ENCODE data around the gene HS3ST1. TPM values are rescaled to one million over a fixed set of nuclear protein-coding genes. Genes with fewer than 3 reads are reported as not detected.
"Not testable (repeated sequence)": the region's sequence is repeated elsewhere in the genome, so short reads cannot be mapped to it uniquely, and the experiment has no call there.

HS3ST1 gene
- total and polyA plus RNA-seq, 2 donors from 2014 or later = 1.1 to 39.0 TPM

DNA sequence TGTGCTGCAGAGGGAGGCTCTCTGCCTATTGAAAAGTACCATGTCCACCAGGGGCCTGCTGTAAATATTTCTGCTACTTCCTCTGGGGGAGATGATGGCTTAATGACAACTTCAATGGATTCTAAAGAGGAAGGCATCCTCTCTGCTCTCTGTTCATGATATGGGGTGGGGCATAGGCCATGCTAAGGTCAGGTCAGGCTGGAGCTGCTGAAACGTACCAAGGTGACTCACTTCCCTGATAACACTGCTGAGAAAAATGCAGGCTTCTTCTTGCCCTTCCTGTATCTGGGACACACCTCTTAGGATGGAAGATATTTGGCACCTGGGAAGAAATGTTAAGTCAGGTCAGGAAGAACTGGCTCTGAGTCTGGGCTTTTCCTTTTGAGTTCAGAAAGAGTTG lies 31.5 kb downstream of the HS3ST1 start:
- intact Hi-C loops (cut with DNase I) = no loop called here
- FAIRE-seq (no peak), DNase-seq (no peak)
- H3K9ac ChIP-seq (ENCODE audit: low read length in 3 of 3) = no peak overlapping the region
- H3K9me3 ChIP-seq (ENCODE audit: control insufficient read depth in 2 of 3, insufficient read depth in 1 of 3, low read length in 3 of 3) = no peaks in the 10 kb centered on the region
- H3K36me3 ChIP-seq (ENCODE audit: control insufficient read depth in 2 of 3, insufficient read depth in 3 of 3, low read length in 3 of 3) = no peaks in the 10 kb centered on the region
- no peaks in the 10 kb centered on the region for H3K27me3 ChIP-seq (ENCODE audit: control insufficient read depth, insufficient read depth, low read length)
- H3K4me1 ChIP-seq (ENCODE audit: control insufficient read depth in 2 of 3, insufficient read depth in 2 of 3, low read depth in 1 of 3, low read length in 3 of 3) = no peaks in the 10 kb centered on the region
- H3K4me3 ChIP-seq (ENCODE audit: low read length in 3 of 3) = no peak overlapping the region
- TF ChIP-seq, protein P1, sequence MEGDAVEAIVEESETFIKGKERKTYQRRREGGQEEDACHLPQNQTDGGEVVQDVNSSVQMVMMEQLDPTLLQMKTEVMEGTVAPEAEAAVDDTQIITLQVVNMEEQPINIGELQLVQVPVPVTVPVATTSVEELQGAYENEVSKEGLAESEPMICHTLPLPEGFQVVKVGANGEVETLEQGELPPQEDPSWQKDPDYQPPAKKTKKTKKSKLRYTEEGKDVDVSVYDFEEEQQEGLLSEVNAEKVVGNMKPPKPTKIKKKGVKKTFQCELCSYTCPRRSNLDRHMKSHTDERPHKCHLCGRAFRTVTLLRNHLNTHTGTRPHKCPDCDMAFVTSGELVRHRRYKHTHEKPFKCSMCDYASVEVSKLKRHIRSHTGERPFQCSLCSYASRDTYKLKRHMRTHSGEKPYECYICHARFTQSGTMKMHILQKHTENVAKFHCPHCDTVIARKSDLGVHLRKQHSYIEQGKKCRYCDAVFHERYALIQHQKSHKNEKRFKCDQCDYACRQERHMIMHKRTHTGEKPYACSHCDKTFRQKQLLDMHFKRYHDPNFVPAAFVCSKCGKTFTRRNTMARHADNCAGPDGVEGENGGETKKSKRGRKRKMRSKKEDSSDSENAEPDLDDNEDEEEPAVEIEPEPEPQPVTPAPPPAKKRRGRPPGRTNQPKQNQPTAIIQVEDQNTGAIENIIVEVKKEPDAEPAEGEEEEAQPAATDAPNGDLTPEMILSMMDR (IDR thresholded peaks at IDR 0.05; ENCODE audit: borderline replicate concordance, extremely low read depth, insufficient read depth) = no peak
- no peak overlapping the region for H3K27ac ChIP-seq (ENCODE audit: low read depth in 2 of 2, low read length in 2 of 2)

- Histone ChIP-seq H3K27ac (ENCODE audit: low read depth in 2 of 2, low read length in 2 of 2) (no peak overlapping the region), H3K9me3 (ENCODE audit: control insufficient read depth in 2 of 3, insufficient read depth in 1 of 3, low read length in 3 of 3) (no peaks in the 10 kb centered on the region), H3K4me3 (ENCODE audit: low read length in 3 of 3) (no peak overlapping the region), H3K4me1 (ENCODE audit: control insufficient read depth in 2 of 3, insufficient read depth in 2 of 3, low read depth in 1 of 3, low read length in 3 of 3) (no peaks in the 10 kb centered on the region), H3K27me3 (ENCODE audit: control insufficient read depth, insufficient read depth, low read length) (no peaks in the 10 kb centered on the region), H3K9ac (ENCODE audit: low read length in 3 of 3) (no peak overlapping the region), H3K36me3 (ENCODE audit: control insufficient read depth in 2 of 3, insufficient read depth in 3 of 3, low read length in 3 of 3) (no peaks in the 10 kb centered on the region)
- no peak for FAIRE-seq
- intact Hi-C loops (cut with DNase I) = no loop called here
- TF ChIP-seq, protein P1 (IDR thresholded peaks at IDR 0.05; ENCODE audit: borderline replicate concordance, extremely low read depth, insufficient read depth) = no peak
- no peak for DNase-seq
These were observed 35.1 kb downstream of the HS3ST1 start for GRCh38 chr4:11393551-11393950.

- H3K9ac ChIP-seq (ENCODE audit: low read length in 3 of 3); intact Hi-C loops (cut with DNase I); H3K27ac ChIP-seq (ENCODE audit: low read depth in 2 of 2, low read length in 2 of 2); FAIRE-seq; H3K4me3 ChIP-seq (ENCODE audit: low read length in 3 of 3); DNase-seq; H3K27me3 ChIP-seq (ENCODE audit: control insufficient read depth, insufficient read depth, low read length); H3K4me1 ChIP-seq (ENCODE audit: control insufficient read depth in 2 of 3, insufficient read depth in 2 of 3, low read depth in 1 of 3, low read length in 3 of 3); H3K36me3 ChIP-seq (ENCODE audit: control insufficient read depth in 2 of 3, insufficient read depth in 3 of 3, low read length in 3 of 3); H3K9me3 ChIP-seq (ENCODE audit: control insufficient read depth in 2 of 3, insufficient read depth in 1 of 3, low read length in 3 of 3): not testable (repeated sequence)
These were observed 44.6 kb downstream of the HS3ST1 start for GRCh38 chr4:11384072-11384471.

- DNase-seq = no peak
- no peaks in the 10 kb centered on the region for H3K4me1 ChIP-seq (ENCODE audit: control insufficient read depth in 2 of 3, insufficient read depth in 2 of 3, low read depth in 1 of 3, low read length in 3 of 3)
- FAIRE-seq = no peak
- H3K4me3 ChIP-seq (ENCODE audit: low read length in 3 of 3) = no peak overlapping the region
- no peaks in the 10 kb centered on the region for H3K27me3 ChIP-seq (ENCODE audit: control insufficient read depth, insufficient read depth, low read length)
- H3K27ac ChIP-seq (ENCODE audit: low read depth in 2 of 2, low read length in 2 of 2) = no peak overlapping the region
- no peaks in the 10 kb centered on the region for H3K9me3 ChIP-seq (ENCODE audit: control insufficient read depth in 2 of 3, insufficient read depth in 1 of 3, low read length in 3 of 3)
- H3K9ac ChIP-seq (ENCODE audit: low read length in 3 of 3) = no peak overlapping the region
- no peaks in the 10 kb centered on the region for H3K36me3 ChIP-seq (ENCODE audit: control insufficient read depth in 2 of 3, insufficient read depth in 3 of 3, low read length in 3 of 3)
- intact Hi-C loops (cut with DNase I) = no loop called here
- TF ChIP-seq, protein P1 (IDR thresholded peaks at IDR 0.05; ENCODE audit: borderline replicate concordance, extremely low read depth, insufficient read depth) = no peak
These were observed 52.1 kb downstream of the HS3ST1 start for GRCh38 chr4:11376571-11376970.

Measured in kidney (tissue), 14 donors.